GM18498 (cell line): ENCODE results near the gene ARHGEF10L.

Experiments used
- ATAC-seq: cut with Tn5 transposase; IDR thresholded peaks from one replicate; pipeline ENCODE4 v1.9.1; 2021; ENCODE audit warnings: mild to moderate bottlenecking, moderate library complexity; ENCODE audit not compliant: unreplicated experiment

The ARHGEF10L gene

GRCh38 chr1:17549384-17549783, 9.9 kb downstream of the ARHGEF10L start:
- ATAC-seq, result no peak

DNA sequence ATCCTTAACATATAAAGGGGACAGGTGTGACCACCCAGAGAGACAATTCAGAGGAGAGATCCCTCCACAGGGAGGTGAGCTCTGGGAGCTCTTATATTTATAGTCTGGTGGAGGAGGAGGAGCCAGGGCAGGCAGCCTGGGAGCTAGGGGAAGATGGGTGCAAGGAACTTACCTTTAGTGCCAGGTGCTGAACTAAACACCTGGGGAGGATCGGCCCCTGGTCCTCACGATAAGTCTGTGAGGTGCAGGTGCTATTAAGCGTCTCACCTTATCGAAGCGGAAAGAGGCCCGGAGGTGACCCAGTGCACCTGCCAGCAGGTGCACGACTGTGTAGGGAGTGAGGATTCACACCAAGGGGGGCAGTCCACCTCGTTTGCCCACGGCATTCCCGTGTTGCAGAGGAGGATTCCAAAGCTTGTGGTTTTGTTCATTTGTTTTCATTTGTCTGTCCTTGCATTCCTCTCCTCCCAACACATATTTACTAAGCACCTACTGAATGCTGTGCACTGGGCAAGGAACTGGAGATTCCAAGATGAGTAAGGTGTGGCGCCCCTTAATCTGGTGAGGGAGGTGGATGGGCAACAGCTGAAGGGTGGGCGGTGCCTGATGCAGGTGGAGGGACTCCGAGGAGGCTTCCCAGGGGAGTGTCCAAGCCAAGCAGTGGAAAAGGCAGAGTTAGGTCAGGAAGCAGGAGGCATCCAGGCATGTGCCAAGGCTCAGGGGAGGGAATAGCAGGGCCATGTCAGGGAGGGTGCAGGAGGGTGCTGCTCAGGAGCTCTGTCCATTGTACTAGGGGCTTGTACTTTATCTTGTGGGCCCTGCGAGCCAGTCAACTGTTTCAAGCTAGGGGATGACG, 11.5 kb downstream of the ARHGEF10L start:
- ATAC-seq, result no peak

- no peak for ATAC-seq
Observed at GRCh38 chr1:17551755-17552234, 12.3 kb downstream of the ARHGEF10L start.

- no peak for ATAC-seq
Observed at GRCh38 chr1:17553975-17554700, 14.6 kb downstream of the ARHGEF10L start.

DNA sequence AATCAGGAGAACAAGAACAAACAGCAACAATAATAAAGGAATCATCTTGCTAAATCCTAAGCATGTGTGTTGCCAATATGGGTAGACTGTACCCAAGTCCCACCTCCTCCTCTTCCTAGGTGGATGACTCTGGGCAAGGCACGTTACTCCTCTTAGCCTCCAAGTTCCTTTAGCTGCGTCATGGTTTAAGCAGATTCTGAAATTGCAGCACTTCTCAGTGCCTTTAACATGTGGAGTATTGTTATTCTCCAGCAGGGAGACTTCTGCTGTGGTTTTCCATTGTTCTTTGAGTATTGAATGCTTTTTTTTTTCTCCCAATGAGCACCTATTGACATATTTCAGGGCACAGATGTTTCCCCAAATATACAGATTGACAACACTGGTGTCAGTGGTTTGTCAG, 15.5 kb downstream of the ARHGEF10L start:
- ATAC-seq, result no peak

GRCh38 chr1:17557986-17558385, 18.5 kb downstream of the ARHGEF10L start:
- no peak for ATAC-seq

- ATAC-seq, result no peak
Observed at GRCh38 chr1:17558541-17558940, 19.0 kb downstream of the ARHGEF10L start.

GRCh38 chr1:17558954-17559614, 19.6 kb downstream of the ARHGEF10L start:
- no peak for ATAC-seq

GRCh38 chr1:17559615-17560419, 20.3 kb downstream of the ARHGEF10L start:
- ATAC-seq, result no peak

- ATAC-seq, result no peak
Observed at GRCh38 chr1:17561247-17561548, 21.7 kb downstream of the ARHGEF10L start.

GRCh38 chr1:17561561-17561985, 22.1 kb downstream of the ARHGEF10L start:
- ATAC-seq, result no peak

DNA sequence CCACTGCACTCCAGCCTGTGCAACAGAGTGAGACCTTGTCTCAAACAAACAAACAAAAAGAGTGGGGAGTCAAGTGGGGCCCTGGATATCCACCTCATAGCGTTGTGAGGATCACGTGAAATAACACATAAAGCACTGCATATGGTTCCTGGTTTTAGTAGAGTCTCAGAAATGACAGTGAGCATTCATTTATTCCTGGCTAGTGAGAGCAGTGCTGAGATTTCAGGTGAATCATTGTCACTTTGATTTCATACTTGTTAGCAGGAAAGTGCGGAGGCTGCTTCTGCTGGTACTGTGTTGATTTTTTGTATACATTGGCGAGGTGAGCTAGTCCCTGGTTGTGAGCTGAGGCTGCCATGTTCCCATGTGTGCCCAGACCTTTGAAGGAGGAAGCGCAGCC, 22.9 kb downstream of the ARHGEF10L start:
- ATAC-seq, result no peak

DNA sequence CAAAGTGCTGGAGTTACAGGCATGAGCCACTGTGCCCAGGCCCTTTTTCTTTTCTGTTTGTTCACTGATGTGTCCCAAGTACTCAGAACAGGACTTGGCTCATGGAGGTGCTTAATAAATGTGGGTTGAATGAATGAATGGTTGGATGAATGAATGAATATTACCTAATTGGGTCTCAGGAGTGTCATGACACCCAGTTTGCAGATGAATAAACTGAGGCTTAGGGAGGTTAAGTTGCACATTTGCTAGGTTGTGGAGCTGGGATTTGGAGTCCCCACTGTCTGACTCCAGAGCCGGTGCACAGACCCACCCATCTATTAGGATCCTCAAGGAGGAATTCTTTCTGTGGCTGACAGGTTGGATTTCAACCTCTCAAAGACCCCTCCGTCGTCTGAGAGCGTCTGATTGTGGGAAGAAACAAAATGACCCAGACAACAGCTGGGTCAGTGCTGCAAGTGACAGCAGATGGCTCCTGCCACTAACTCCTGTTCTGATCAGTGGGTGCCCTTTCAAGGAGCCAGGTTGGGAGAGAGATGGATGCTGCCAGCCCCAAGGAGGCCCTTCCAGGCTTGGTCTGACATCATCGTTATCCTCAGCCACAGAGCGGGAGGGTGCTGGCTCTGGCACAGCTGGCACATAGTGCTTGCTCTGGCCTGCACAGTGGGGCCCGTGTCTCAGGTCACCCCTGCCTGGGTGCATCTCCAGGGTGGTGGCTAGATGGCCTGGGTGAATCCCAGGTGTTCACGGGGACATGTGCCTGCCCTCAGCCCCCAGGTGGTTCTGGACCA, 24.2 kb downstream of the ARHGEF10L start:
- no peak for ATAC-seq

DNA sequence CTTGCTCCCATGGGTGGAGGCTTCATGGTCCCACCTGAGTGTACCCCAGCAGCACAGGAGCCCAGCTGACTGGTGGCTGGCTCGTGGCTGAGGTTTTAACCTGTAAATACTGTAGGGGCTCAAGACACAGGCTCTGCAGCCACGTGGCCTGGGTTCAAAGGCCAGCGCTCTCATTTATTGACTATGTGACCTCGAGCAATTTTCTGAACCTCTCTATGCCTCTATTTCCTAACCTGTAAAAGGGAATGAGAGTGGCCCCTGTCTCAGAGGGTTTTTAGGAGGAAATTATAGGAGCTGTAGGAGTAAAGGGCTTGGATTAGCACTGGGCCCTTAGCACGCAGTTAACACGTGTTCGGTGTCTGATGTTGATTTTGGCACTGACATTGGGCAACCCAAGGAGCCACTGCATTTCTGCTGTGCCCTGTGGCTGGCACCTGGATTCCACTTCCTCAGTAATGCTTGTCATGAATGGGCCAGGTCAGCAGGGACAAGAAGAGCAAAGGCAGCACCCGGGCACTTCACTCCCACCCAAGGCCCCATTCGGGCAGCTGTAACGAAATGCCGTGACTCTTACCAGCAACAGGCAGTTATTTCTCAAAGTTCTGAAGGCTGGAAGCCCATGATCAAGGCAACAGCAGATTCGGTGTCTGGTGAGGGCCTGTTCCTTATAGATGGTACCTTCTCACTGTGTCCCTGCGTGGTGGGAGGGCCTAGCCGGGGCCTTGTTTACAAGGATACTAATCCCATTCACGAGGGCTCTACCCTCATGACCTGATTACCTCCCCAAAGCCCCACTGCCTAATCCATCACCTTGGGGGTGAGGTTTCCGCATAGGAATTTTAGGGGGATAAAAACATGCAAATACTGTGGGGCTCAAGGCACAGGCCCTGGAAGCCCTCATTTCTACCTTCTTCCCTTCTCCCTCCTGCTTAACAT, 25.2 kb downstream of the ARHGEF10L start:
- no peak for ATAC-seq

GRCh38 chr1:17565461-17566252, 26.2 kb downstream of the ARHGEF10L start:
- ATAC-seq, result no peak

DNA sequence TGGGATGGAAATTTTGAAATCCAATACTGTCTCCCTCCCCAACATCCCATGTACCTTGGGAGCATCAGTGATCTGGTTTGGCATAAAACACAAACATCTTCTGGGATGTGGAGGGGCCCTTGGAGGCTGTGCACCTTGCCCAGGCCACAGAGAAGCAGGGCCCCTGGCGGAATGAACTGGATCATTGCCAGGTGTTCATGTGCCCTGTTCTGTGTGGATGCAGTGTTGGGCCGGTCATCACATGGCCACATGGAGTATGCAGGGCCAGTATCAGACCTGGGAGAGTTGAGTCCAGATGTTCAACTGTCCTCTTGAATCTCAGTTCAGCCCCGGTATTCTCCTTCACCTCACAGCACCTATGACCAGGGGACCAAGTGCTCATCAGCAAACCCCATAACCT, 26.9 kb downstream of the ARHGEF10L start:
- ATAC-seq, result no peak

- ATAC-seq, result no peak
Observed at GRCh38 chr1:17566892-17567291, 27.4 kb downstream of the ARHGEF10L start.

GRCh38 chr1:17567582-17567981, 28.1 kb downstream of the ARHGEF10L start:
- no peak for ATAC-seq
